HG03565 (cell line): ENCODE measurements around the gene CPT1B.
"Not testable (repeated sequence)": the region's sequence is repeated elsewhere in the genome, so short reads cannot be mapped to it uniquely, and the experiment has no call there.

ENCODE experiments used
- ATAC-seq: cut with Tn5 transposase; IDR thresholded peaks from one replicate; pipeline ENCODE4 v1.9.1; 2021; ENCODE audit warnings: mild to moderate bottlenecking, moderate library complexity; ENCODE audit not compliant: unreplicated experiment

CPT1B gene

GRCh38 chr22:50610041-50610451, 31.8 kb upstream of the CPT1B start:
- ATAC-seq = no peak

GRCh38 chr22:50609599-50609998, 31.4 kb upstream of the CPT1B start:
- no peak for ATAC-seq

- no peak for ATAC-seq
Observed at GRCh38 chr22:50608996-50609395, 30.8 kb upstream of the CPT1B start.

GRCh38 chr22:50608058-50608840, 30.0 kb upstream of the CPT1B start:
- not testable (repeated sequence) for ATAC-seq

- no peak for ATAC-seq
Observed at GRCh38 chr22:50607659-50608020, 29.4 kb upstream of the CPT1B start.

- ATAC-seq = no peak
Observed at GRCh38 chr22:50606946-50607658, 28.9 kb upstream of the CPT1B start.

GRCh38 chr22:50606165-50606945, 28.1 kb upstream of the CPT1B start:
- ATAC-seq = no peak

GRCh38 chr22:50605613-50606074, 27.4 kb upstream of the CPT1B start:
- no peak for ATAC-seq

- ATAC-seq = no peak
Observed at GRCh38 chr22:50605002-50605612, 26.9 kb upstream of the CPT1B start.

GRCh38 chr22:50604256-50605001, 26.2 kb upstream of the CPT1B start:
- no peak for ATAC-seq

- ATAC-seq = no peak
Observed at GRCh38 chr22:50603511-50604255, 25.5 kb upstream of the CPT1B start.

- ATAC-seq = no peak
Observed at GRCh38 chr22:50602338-50602700, 24.1 kb upstream of the CPT1B start.

GRCh38 chr22:50601669-50602337, 23.6 kb upstream of the CPT1B start:
- no peak for ATAC-seq

GRCh38 chr22:50600967-50601668, 22.9 kb upstream of the CPT1B start:
- no peak for ATAC-seq

- no peak for ATAC-seq
Observed at GRCh38 chr22:50600538-50600937, 22.3 kb upstream of the CPT1B start, which contains the start of gene MAPK8IP2. Gene MAPK8IP2, plus strand, starts transcription at chr22:50600793. Its CDS starts 26 bp downstream, at chr22:50600819.

GRCh38 chr22:50599816-50600455, 21.7 kb upstream of the CPT1B start:
- ATAC-seq = no peak

- no peak for ATAC-seq
Observed at GRCh38 chr22:50597097-50597496, 18.9 kb upstream of the CPT1B start.

- ATAC-seq = no peak
Observed at GRCh38 chr22:50595189-50595588, 17.0 kb upstream of the CPT1B start.
